ENCODE measurements around the gene LIMCH1. TPM values are rescaled to one million over a fixed set of nuclear protein-coding genes. Genes with fewer than 3 reads are reported as not detected.

The LIMCH1 gene
- total RNA-seq, 1 experiment from 2014 or later: 17.8 TPM

GRCh38 chr4:41602886-41603498 is 65.0 kb downstream of the LIMCH1 start:
- no peak for DNase-seq (ENCODE audit: low spot score)

- no peak for DNase-seq (ENCODE audit: low spot score)
Observed at GRCh38 chr4:41609851-41610250, 71.9 kb downstream of the LIMCH1 start.

GRCh38 chr4:41610474-41610873 is 72.5 kb downstream of the LIMCH1 start:
- no peak for DNase-seq (ENCODE audit: low spot score)

- no peak for DNase-seq (ENCODE audit: low spot score)
Observed at GRCh38 chr4:41611124-41611838, 73.3 kb downstream of the LIMCH1 start.

GRCh38 chr4:41611881-41612871 is 74.2 kb downstream of the LIMCH1 start:
- DNase-seq (ENCODE audit: low spot score): peak; percentile 82

- no peak for DNase-seq (ENCODE audit: low spot score)
Observed at GRCh38 chr4:41613386-41613785, 75.4 kb downstream of the LIMCH1 start.

- no peak for DNase-seq (ENCODE audit: low spot score)
Observed at GRCh38 chr4:41613821-41614220, 75.9 kb downstream of the LIMCH1 start.

- DNase-seq (ENCODE audit: low spot score): no peak
Observed at GRCh38 chr4:41614519-41614918, 76.6 kb downstream of the LIMCH1 start.

- no peak for DNase-seq (ENCODE audit: low spot score)
Observed at GRCh38 chr4:41619161-41619560, 81.2 kb downstream of the LIMCH1 start.

GRCh38 chr4:41620594-41621256 is 82.8 kb downstream of the LIMCH1 start:
- DNase-seq (ENCODE audit: low spot score): no peak

GRCh38 chr4:41622787-41623186 is 84.8 kb downstream of the LIMCH1 start:
- no peak for DNase-seq (ENCODE audit: low spot score)

- DNase-seq (ENCODE audit: low spot score): no peak
Observed at GRCh38 chr4:41624765-41625164, 86.8 kb downstream of the LIMCH1 start.

- no peak for DNase-seq (ENCODE audit: low spot score)
Observed at GRCh38 chr4:41625531-41625930, 87.6 kb downstream of the LIMCH1 start.

- DNase-seq (ENCODE audit: low spot score): no peak
Observed at GRCh38 chr4:41628936-41629335, 91.0 kb downstream of the LIMCH1 start.

- no peak for DNase-seq (ENCODE audit: low spot score)
Observed at GRCh38 chr4:41631523-41631922, 93.6 kb downstream of the LIMCH1 start.

- DNase-seq (ENCODE audit: low spot score): no peak
Observed at GRCh38 chr4:41632481-41633073, 94.6 kb downstream of the LIMCH1 start.

- DNase-seq (ENCODE audit: low spot score): no peak
Observed at GRCh38 chr4:41633321-41633720, 95.4 kb downstream of the LIMCH1 start.

GRCh38 chr4:41635441-41635840 is 97.5 kb downstream of the LIMCH1 start:
- DNase-seq (ENCODE audit: low spot score): no peak

- no peak for DNase-seq (ENCODE audit: low spot score)
Observed at GRCh38 chr4:41638203-41638602, 100.2 kb downstream of the LIMCH1 start.

- DNase-seq (ENCODE audit: low spot score): no peak
Observed at GRCh38 chr4:41638866-41639265, 100.9 kb downstream of the LIMCH1 start.

GRCh38 chr4:41639291-41639690 is 101.3 kb downstream of the LIMCH1 start:
- no peak for DNase-seq (ENCODE audit: low spot score)
